Mesodermal cell (in vitro differentiated cells): ENCODE results near the gene CADM3. TPM values are rescaled to one million over a fixed set of nuclear protein-coding genes. Genes with fewer than 3 reads are reported as not detected.

Experiments
- H3K27ac ChIP-seq: 2 replicates; pipeline ENCODE4 v1.7.0; 2013; ENCODE audit warnings: mild to moderate bottlenecking, low read depth, low read length, moderate library complexity; ENCODE audit not compliant: severe bottlenecking
- H3K36me3 ChIP-seq: 2 replicates; pipeline ENCODE4 v1.7.1; 2013; ENCODE audit warnings: mild to moderate bottlenecking, low read length, moderate library complexity; ENCODE audit not compliant: control insufficient read depth, insufficient read depth
- H3K4me1 ChIP-seq: one replicate; pipeline ENCODE4 v1.7.1; 2013; ENCODE audit warnings: mild to moderate bottlenecking, low read length; ENCODE audit not compliant: insufficient read depth, control insufficient read depth, poor library complexity, severe bottlenecking
- H3K4me3 ChIP-seq: 2 replicates; pipeline ENCODE4 v1.7.0; 2013; ENCODE audit warnings: low read length, control low read depth, mild to moderate bottlenecking; ENCODE audit not compliant: insufficient read depth, poor library complexity, severe bottlenecking; ENCODE audit errors: extremely low read depth
- H3K9me3 ChIP-seq: 2 replicates; pipeline ENCODE4 v1.7.1; 2013; ENCODE audit warnings: mild to moderate bottlenecking, low read length, moderate library complexity; ENCODE audit not compliant: control insufficient read depth
- WGBS, 2 experiments: methylation state at CpG; one replicate each; pipeline ENCODE4 v1.1.5; 2013; ENCODE audit warnings: missing lambda C conversion rate in 2 of 2; ENCODE audit not compliant: insufficient coverage in 2 of 2; 5-methylcytosine and 5-hydroxymethylcytosine counted together
- polyA plus RNA-seq, 2 experiments: library from polyadenylated mRNA; stranded (reverse); fragments of 50-300 nt; gene quantifications; one replicate each; pipeline ENCODE4 v1.2.3, GENCODE V29; 2013

The CADM3 gene, protein sequence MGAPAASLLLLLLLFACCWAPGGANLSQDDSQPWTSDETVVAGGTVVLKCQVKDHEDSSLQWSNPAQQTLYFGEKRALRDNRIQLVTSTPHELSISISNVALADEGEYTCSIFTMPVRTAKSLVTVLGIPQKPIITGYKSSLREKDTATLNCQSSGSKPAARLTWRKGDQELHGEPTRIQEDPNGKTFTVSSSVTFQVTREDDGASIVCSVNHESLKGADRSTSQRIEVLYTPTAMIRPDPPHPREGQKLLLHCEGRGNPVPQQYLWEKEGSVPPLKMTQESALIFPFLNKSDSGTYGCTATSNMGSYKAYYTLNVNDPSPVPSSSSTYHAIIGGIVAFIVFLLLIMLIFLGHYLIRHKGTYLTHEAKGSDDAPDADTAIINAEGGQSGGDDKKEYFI
- 21.6 TPM for polyA plus RNA-seq (2013, experiment 1 of 2)
- 20.0 TPM for polyA plus RNA-seq (2013, experiment 2 of 2)

DNA sequence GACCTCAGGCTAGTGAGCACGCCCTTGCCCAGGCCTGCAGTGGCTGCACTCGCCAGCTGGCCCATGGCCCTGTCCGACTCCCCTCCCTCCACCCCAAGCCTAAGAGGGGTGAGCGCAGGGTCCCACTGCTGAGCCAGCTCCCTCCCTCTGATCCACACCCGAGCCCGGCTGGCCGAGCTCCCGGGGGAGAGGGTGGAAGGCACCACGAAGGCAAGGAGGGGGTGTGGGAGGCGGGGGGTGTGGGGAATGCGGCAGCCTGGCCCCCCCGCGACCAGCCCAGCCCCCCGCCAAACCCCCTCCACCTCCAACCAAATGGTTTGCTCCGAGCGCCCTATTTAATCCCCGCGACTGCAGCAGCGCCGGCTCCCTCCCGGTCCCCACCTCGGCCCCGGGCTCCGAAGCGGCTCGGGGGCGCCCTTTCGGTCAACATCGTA is at the start of gene CADM3:
Gene CADM3, plus strand, starts transcription at position 362 of the 434 bp plus-strand sequence. CDS start 151 bp downstream, outside the sequence.
- peaks cover 6% of the 10 kb centered on the region for H3K4me1 ChIP-seq
- peak within 1 kb of the TSS; percentile 13 for H3K27ac ChIP-seq
- no peaks in the 10 kb centered on the region for H3K36me3 ChIP-seq
- peak within 1 kb of the TSS; percentile 60 for H3K4me3 ChIP-seq
- 1 to 3% methylated on average over 13 to 16 of the region's 29 CpGs for WGBS, 2 experiments
- no peaks in the 10 kb centered on the region for H3K9me3 ChIP-seq

DNA sequence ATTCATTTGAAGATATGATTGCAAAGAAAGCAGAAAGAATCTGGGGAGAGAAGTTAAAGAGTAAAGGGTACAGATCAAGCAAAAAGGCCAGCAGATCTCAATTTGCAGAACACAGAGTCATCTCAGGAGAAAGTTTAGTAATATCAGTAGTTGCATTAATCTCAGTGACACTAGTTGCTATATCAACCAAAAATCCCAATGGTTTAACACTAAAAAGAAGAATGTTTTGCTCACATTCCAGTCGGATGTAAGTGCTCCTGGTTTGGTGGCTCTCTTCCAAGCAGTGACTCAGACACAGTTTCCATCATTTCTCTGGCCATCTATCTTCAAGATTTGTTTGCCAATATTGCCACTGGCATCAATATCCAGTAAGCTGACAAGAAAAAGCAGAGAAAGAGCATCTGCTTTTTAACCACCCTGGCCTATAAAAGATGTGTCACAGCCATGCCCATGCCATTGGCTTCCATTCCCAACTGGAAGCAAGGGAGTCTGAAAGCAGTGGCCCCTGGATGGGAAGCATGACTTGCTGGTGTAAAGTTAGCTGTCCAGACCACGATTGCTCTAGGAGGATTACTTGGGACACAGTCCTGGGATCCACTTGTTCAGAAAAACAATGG is 49.3 kb upstream of the CADM3 start:
- Histone ChIP-seq H3K27ac (no peak overlapping the region), H3K36me3 (no peaks in the 10 kb centered on the region)
- 78 to 93% methylated on average over 2 of the region's 2 CpGs for WGBS, 2 experiments

DNA sequence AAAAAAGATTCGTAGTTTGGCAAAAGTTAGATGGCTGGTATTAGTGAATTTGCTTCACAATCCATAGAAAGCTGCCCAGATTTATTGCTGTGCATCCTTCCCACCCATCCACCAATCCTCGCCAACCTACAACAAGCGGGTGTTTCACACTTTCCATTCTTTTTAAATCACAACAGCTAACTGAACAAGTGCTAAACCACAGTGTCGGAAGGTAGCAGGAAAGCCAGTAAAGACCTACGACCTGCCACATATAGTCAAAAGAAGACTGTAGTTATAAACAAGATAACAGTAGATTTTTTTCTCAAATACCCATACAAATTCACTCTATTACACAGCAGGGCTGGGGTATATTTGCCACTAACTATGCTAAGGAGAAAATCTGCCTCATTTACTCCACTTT is 47.8 kb upstream of the CADM3 start:
- WGBS, 2 experiments: 94% methylated on average over 2 of the region's 5 CpGs; no CpG with 5 or more reads in 1 of the 2 experiments
- no peaks in the 10 kb centered on the region for H3K36me3 ChIP-seq
- H3K27ac ChIP-seq: no peak overlapping the region
- H3K4me3 ChIP-seq: no peak overlapping the region
- H3K4me1 ChIP-seq: no peaks in the 10 kb centered on the region
- H3K9me3 ChIP-seq: no peaks in the 10 kb centered on the region

More for the DNA sequence above, 49.3 kb upstream of the CADM3 start:
- no peaks in the 10 kb centered on the region for H3K9me3 ChIP-seq
- no peak overlapping the region for H3K4me3 ChIP-seq
- H3K4me1 ChIP-seq: no peaks in the 10 kb centered on the region

DNA sequence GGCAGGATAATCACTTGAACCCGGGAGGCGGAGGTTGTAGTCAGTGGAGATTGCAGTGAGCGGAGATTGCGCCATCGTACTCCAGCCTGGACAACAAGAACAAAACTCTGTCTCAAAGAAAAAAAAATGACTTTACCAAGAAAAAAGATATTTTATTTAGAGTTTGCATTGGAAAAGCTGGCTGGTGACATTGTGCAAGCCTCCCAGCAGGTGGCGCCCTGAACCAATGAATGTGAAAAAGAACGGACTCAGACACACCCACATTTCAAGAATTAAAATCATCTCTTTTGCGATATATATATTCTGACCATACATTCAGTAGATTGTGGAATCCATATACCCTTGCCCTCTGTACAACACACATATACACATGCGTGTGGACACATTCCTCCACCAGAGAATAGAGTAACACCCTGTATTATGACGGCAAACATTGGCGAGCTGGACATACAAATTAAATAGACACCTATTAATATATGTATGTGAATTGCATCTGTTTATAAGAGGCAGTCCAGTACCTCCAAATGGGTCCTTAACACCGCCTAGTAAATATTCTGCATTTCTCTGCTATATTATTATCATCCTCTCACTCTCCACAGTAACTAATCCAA is 39.0 kb upstream of the CADM3 start:
- H3K4me1 ChIP-seq: no peaks in the 10 kb centered on the region
- H3K27ac ChIP-seq: no peak overlapping the region
- H3K36me3 ChIP-seq: no peaks in the 10 kb centered on the region
- 44 to 63% methylated on average over 4 to 7 of the region's 12 CpGs for WGBS, 2 experiments
- no peak overlapping the region for H3K4me3 ChIP-seq
- H3K9me3 ChIP-seq: no peaks in the 10 kb centered on the region

DNA sequence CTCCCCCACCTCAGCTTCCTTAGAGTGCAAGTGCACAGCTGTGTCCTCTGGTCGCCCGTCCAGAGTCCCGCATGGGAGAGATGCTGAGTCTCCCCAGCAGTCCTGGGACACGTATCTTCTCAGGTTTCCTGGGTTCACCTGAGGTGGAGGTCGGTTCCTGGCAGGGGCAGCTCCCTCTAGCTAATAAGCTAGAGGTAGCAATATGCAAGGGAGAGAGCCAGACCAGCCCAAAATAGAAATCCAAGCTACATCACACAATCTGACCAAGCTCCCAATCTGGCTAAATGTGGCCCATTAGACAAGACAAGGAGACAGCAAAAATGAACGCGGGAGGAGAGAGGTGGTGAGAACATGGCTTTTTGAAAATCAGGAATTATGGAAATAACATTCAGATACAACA is 30.9 kb upstream of the CADM3 start:
- WGBS, 2 experiments: 77 to 81% methylated on average over 3 to 4 of the region's 7 CpGs
- Histone ChIP-seq H3K9me3 (no peaks in the 10 kb centered on the region), H3K4me1 (peaks cover 4% of the 10 kb centered on the region), H3K27ac (no peak overlapping the region), H3K36me3 (no peaks in the 10 kb centered on the region), H3K4me3 (no peak overlapping the region)

DNA sequence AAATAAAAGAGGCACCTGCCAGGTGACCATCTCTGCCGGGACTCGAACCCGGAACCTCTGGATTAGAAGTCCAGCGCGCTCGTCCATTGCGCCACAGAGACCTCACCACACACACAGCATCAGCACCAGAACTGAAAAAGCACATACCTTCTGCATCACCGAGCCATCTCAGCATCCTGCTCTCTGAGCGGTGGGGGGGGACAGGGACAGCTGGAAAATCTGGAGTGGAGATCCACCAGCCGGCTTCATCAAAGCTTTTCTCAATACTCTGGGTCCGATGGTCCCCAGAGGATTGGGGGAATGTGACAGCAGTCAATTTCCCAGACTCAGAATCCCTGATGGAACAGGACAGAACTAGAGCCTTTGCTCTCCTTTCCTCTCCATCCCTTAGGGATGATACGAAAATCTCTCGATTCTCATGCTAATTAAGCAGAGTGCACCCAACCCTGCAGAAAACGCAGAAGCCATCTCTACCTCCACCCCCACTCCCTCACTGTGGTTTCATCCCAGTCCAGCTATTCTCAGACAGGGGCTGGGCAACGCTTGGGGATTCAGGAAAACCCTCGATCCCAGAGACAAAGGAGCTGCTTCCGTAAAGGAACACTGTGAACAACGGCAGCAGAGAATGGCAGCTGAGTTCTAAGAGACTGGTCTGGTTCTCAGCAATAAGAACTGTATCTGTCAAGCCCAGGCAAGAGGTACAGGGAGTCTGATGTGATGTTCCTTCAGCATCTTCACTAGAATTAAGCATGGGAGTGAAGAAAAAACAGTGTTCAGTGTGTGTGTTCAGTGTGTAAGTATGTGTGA is 29.6 kb upstream of the CADM3 start:
- H3K36me3 ChIP-seq: no peaks in the 10 kb centered on the region
- H3K4me3 ChIP-seq: no peak overlapping the region
- 17 to 45% methylated on average over 7 to 14 of the region's 18 CpGs for WGBS, 2 experiments
- H3K27ac ChIP-seq: peak overlapping the region; percentile 5
- peaks cover 4% of the 10 kb centered on the region for H3K4me1 ChIP-seq
- no peaks in the 10 kb centered on the region for H3K9me3 ChIP-seq

DNA sequence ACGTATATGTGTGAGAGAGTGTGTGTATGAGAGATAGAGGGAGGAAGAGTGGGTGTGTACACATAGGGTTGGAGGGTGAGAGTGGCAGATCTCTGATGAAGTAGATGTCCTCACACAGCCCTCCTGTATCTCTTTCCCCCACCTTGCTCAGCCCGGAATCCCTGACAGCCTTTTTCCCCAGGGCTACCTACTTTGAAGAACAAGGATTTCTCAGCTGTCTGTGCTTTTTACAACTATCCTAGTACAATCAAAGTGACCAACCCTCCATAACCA is 29.1 kb upstream of the CADM3 start:
- H3K27ac ChIP-seq: peak overlapping the region; percentile 5
- WGBS, 2 experiments: 45 to 64% methylated on average over 2 of the region's 2 CpGs
- no peaks in the 10 kb centered on the region for H3K9me3 ChIP-seq
- H3K36me3 ChIP-seq: no peaks in the 10 kb centered on the region
- H3K4me1 ChIP-seq: peaks cover 4% of the 10 kb centered on the region
- no peak overlapping the region for H3K4me3 ChIP-seq

DNA sequence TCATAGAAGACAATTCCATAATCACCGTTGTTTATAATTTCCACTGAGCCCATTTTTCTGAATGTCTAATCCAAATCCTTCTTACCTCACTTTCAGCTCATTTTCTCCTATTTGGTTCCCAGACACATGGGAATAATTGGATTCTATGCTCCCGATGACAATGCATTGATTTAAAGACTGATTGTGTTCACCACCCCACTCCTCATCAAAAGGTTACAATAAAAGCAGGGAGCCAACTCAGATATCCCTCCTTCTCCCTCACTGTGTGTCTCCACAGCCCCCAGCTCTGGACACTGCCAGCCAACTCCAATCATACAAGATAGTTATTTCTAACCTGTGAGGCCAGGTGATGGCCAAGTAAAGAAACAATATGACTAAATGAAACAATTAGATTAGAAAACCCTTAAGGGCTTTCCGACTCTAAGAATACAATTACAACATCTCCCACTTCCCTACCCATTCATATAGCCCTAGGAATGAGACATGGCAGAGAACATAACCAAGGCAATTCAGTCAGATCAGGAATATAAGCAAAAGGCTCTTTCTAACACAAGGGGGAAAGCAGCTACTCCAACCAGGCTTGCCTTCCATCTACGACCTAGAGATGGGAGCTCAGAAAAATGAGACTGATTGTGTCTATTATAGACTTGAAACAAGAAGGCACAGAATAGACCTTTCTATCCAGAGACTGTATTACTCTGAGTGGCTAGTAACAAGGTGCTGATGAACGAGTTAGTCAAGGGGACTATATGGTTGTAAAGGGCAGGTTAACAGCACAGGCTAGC is 28.5 kb upstream of the CADM3 start:
- no peaks in the 10 kb centered on the region for H3K9me3 ChIP-seq
- WGBS, 2 experiments: 93 to 95% methylated on average over 1 to 3 of the region's 5 CpGs
- no peak overlapping the region for H3K27ac ChIP-seq
- H3K36me3 ChIP-seq: no peaks in the 10 kb centered on the region
- H3K4me1 ChIP-seq: peaks cover 4% of the 10 kb centered on the region
- no peak overlapping the region for H3K4me3 ChIP-seq

DNA sequence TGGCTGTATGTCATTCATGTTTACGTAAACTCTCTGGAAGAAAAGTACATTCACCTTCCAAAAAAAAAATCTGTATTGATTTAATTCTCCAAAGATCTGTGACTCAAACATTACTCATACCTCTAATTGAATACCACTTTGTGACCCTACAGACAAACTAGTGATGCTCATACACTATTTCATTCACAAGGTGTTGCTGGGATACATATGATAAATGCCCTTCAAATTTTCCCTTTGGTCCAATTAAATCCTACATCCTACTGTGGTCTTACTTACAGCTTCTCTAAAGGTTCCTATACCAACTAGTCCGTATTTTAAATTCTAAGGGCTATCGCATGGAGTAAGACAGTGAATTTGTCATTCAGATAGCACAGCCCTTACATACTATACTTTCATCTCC is 26.8 kb upstream of the CADM3 start:
- WGBS, 2 experiments: 94 to 100% methylated on average over 3 of the region's 3 CpGs
- no peak overlapping the region for H3K27ac ChIP-seq
- H3K4me3 ChIP-seq: no peak overlapping the region
- no peaks in the 10 kb centered on the region for H3K9me3 ChIP-seq
- no peaks in the 10 kb centered on the region for H3K36me3 ChIP-seq
- peaks cover 3% of the 10 kb centered on the region for H3K4me1 ChIP-seq

DNA sequence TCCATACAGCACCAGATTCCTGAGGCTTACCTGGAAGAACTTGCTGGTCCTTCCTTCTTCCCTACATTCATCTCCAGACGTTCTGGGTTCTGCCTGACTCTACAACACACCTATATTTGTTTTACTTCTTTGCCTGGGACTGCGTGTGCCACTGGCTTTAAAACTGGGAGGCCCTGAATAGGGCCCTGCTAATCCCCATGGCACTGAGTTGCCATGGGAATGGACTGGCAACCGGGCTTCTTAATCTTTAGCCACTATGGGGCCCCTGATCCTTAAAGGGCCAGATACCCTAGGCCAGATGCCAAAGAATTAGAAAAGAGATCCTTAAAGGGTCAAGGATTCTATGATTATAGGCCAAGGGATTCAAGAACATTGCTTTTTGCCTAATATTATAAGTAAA is 24.4 kb upstream of the CADM3 start:
- H3K36me3 ChIP-seq: no peaks in the 10 kb centered on the region
- 47 to 54% methylated on average over 3 of the region's 3 CpGs for whole genome bisulfite sequencing, 2 experiments
- H3K4me1 ChIP-seq: no peaks in the 10 kb centered on the region
- H3K27ac ChIP-seq: no peak overlapping the region
- H3K4me3 ChIP-seq: no peak overlapping the region
- no peaks in the 10 kb centered on the region for H3K9me3 ChIP-seq
